Karpas-422 (cell line): ENCODE results near the gene NABP2. TPM values are rescaled to one million over a fixed set of nuclear protein-coding genes. Genes with fewer than 3 reads are reported as not detected.
"Not testable (repeated sequence)": the region's sequence is repeated elsewhere in the genome, so short reads cannot be mapped to it uniquely, and the experiment has no call there.

ENCODE experiments used
- DNase-seq: peaks from one replicate; pipeline ENCODE4 v3.0.0-alpha.2; 2015
- H2AFZ ChIP-seq: fragments of 200-600 bp; sonication (generic); 2 replicates; pipeline ENCODE4 v1.6.1; 2014; ENCODE audit warnings: antibody characterized with exemption, low read length, mixed read lengths
- H3K27ac ChIP-seq: fragments of 200-600 bp; sonication (generic); 2 replicates; pipeline ENCODE4 v1.5.1; 2014; ENCODE audit warnings: mild to moderate bottlenecking, low read length, moderate library complexity
- H3K27me3 ChIP-seq: fragments of 200-600 bp; sonication (generic); 2 replicates; pipeline ENCODE4 v1.6.1; 2014; ENCODE audit warnings: low read length, mixed read lengths
- H3K36me3 ChIP-seq: fragments of 200-600 bp; sonication (generic); 2 replicates; pipeline ENCODE4 v1.6.1; 2014; ENCODE audit warnings: low read length, mixed read lengths; ENCODE audit not compliant: insufficient read depth
- H3K4me1 ChIP-seq: fragments of 200-600 bp; sonication (generic); 2 replicates; pipeline ENCODE4 v1.6.1; 2014; ENCODE audit warnings: mild to moderate bottlenecking, low read length, mixed read lengths
- H3K4me2 ChIP-seq: fragments of 200-600 bp; sonication (generic); 2 replicates; pipeline ENCODE4 v1.6.1; 2014; ENCODE audit warnings: low read length, low read depth, mild to moderate bottlenecking; ENCODE audit not compliant: poor library complexity, severe bottlenecking
- H3K4me3 ChIP-seq: fragments of 200-600 bp; sonication (generic); 2 replicates; pipeline ENCODE4 v1.5.1; 2014; ENCODE audit warnings: mild to moderate bottlenecking, antibody characterized with exemption, low read length, mixed read lengths
- H3K79me2 ChIP-seq: fragments of 200-600 bp; sonication (generic); 2 replicates; pipeline ENCODE4 v1.6.1; 2014; ENCODE audit warnings: mild to moderate bottlenecking, low read length, mixed read lengths
- H3K9ac ChIP-seq: fragments of 200-600 bp; sonication (generic); 2 replicates; pipeline ENCODE4 v1.6.0; 2014; ENCODE audit warnings: low read length
- H3K9me2 ChIP-seq: fragments of 200-600 bp; sonication (generic), shearing (Covaris generic); replicated peaks from 2 replicates; pipeline ENCODE4 v1.6.0; 2014; ENCODE audit warnings: mild to moderate bottlenecking, low read length, moderate library complexity; ENCODE audit not compliant: insufficient read depth
- H3K9me3 ChIP-seq: fragments of 300-700, 200-600 bp; sonication (generic); 2 replicates; pipeline ENCODE4 v1.6.1; 2014; ENCODE audit warnings: low read length, mixed read lengths
- H4K20me1 ChIP-seq: fragments of 200-600 bp; sonication (generic); 2 replicates; pipeline ENCODE4 v1.6.1; 2014; ENCODE audit warnings: mild to moderate bottlenecking, antibody characterized with exemption, low read length, low read depth; ENCODE audit not compliant: insufficient read depth
- total RNA-seq: library from RNA; depleted of rRNA; stranded (reverse); fragments of >200 nt; shearing (Covaris generic); gene quantifications from 2 replicates; pipeline ENCODE4 v1.2.3, GENCODE V29; 2014; ENCODE audit warnings: low replicate concordance

The NABP2 gene
- total RNA-seq, 1 experiment from 2014 or later, result 45.6 TPM

DNA sequence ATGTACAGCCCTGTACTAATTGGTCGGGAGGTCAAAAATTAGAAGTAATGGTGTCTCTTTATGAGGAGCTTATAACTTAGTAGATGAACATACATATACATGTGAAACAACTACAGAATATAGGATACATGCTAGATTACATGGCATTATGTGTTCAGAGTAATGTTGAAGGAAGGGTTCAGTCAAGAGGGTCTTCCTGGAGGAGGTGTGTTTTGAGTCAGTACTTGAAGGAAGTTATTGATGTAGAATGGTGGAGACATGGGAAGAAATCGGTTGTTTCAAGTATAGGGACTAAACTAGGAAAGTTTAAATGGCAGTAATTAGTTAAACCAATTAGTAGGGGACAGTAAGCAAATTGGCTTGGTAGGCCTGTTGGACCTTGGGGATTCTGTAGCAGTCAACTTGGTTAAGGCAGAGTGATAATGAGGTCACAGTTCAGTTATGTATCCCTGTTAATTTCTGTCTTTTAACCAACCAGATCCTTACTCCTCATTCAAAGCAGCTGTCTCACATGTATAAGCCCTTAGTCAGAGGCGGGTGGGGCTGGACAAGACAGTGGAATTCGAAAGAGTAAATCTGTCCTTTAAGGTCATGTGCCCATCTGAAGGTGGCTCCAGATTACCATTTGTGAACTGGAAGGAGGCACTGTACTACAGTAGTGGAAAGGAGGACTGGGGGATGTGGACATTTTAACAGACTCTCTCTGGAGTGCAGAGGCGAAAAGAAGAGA is 37.5 kb downstream of the NABP2 start:
- Histone ChIP-seq H3K4me3 (no peak overlapping the region), H3K9ac (no peak overlapping the region), H2AFZ (no peak overlapping the region), H3K9me2 (no peaks in the 10 kb centered on the region), H3K36me3 (no peaks in the 10 kb centered on the region), H4K20me1 (no peaks in the 10 kb centered on the region), H3K9me3 (no peaks in the 10 kb centered on the region), H3K27me3 (no peaks in the 10 kb centered on the region), H3K79me2 (peaks cover 14% of the 10 kb centered on the region), H3K27ac (no peak overlapping the region), H3K4me1 (peaks cover 22% of the 10 kb centered on the region), H3K4me2 (no peak overlapping the region)
- DNase-seq, result no peak

DNA sequence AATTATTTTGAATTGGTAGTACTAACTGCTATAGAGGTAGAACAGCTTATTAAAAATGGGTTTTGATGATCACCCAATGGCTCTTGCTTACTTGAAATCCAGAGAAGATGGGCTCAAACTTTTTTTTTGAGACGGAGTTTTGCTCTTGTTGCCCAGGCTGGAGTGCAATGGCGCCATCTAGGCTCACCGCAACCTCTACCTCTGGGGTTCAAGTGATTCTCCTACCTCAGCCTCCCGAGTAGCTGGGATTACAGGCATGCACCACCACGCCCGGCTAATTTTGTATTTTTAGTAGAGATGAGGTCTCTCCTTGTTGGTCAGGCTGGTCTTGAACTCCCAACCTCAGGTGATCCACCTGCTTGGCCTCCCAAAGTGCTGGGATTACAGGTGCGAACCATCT is 38.8 kb downstream of the NABP2 start:
- H3K4me1 ChIP-seq, result peaks cover 22% of the 10 kb centered on the region
- not testable (repeated sequence) for H3K79me2 ChIP-seq, H3K4me2 ChIP-seq, H3K9me3 ChIP-seq, DNase-seq, H4K20me1 ChIP-seq, H3K27me3 ChIP-seq, H3K9me2 ChIP-seq, H3K9ac ChIP-seq, H3K27ac ChIP-seq, H3K36me3 ChIP-seq, H2AFZ ChIP-seq, H3K4me3 ChIP-seq

DNA sequence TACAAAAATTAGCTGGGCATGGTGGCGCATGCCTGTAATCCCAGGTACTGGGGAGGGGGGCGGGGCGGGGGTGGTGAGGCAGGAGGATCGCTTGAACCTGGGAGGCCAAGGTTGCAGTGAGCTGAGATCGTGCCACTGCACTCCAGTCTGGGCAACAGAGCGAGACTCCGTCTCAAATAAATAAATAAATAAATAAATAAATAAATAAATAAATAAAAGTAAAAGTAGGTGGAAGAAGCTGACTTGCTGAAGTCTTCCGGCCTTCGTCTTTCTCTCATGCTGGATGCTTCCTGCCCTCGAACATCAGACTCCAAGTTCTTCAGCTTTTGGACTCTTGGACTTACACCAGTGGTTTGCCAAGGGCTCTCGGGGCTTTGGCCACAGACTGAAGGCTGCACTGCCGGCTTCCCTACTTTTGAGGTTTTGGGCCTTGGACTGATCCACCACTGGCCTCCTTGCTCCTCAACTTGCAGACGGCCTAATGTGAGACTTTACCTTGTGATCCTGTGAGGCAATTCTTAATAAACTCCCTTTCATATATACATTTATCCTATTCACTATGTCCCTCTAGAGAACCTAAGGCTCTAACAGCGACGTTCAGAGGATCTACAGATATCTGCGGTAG is 42.0 kb downstream of the NABP2 start:
- Histone ChIP-seq H3K4me1 (peaks cover 18% of the 10 kb centered on the region), H3K4me3 (peak overlapping the region; percentile 86), H3K4me2 (peak overlapping the region; percentile 97), H3K9ac (peak overlapping the region; percentile 89), H3K27ac (peak overlapping the region; percentile 71), H2AFZ (peak overlapping the region; percentile 64)
- H3K27me3 ChIP-seq, H3K9me3 ChIP-seq, H4K20me1 ChIP-seq, DNase-seq, H3K9me2 ChIP-seq, H3K79me2 ChIP-seq, H3K36me3 ChIP-seq: not testable (repeated sequence)

DNA sequence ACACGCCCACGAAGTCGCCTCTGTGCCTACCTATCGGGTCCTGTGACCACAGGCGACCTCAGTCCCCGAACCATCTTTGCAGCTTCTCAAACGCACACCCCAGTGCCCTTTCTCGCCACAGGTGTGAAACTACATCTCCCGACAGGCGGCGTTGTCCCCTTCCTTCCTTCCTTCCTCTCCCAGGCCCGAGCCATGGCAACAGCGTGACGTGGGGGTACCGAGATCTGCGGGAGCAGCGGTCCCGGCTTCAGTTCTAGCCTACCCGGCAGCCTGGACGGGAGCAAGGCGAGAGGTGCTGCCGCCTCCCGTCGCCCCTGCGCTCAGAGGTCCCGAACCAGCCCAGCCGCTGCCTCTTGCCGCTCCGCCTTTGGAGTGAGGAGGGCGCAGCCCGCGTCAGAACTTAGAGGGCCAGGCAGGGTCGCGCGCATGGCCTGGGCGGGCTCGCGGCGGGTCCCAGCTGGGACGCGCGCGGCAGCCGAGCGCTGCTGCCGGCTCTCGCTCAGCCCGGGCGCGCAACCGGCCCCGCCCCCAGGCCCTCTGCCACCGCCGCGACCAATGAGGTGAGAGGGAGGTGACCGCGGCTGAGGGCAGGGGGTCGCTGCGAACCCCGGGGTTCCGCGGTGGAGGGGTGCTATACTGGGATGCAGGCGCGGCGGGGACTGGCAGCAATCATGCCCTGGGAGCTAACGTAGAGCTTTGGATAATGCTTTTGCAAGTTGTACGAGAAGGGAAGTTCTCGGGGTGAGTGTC is 42.7 kb downstream of the NABP2 start, which contains the start of gene COQ10A:
Gene COQ10A, plus strand, starts transcription at position 250 of the 750 bp plus-strand sequence. Its CDS starts 177 bp downstream, at position 427.
- peak within 1 kb of the TSS; percentile 71 for H3K27ac ChIP-seq
- H3K9me2 ChIP-seq, result no peaks in the 10 kb centered on the region
- H2AFZ ChIP-seq, result peak within 1 kb of the TSS; percentile 64
- no peaks in the 10 kb centered on the region for H3K9me3 ChIP-seq
- DNase-seq, result peak; percentile 95
- peak within 1 kb of the TSS; percentile 86 for H3K4me3 ChIP-seq
- H3K27me3 ChIP-seq, result no peaks in the 10 kb centered on the region
- peaks cover 8% of the 10 kb centered on the region for H3K79me2 ChIP-seq
- no peaks in the 10 kb centered on the region for H4K20me1 ChIP-seq
- H3K4me2 ChIP-seq, result peak within 1 kb of the TSS; percentile 97
- peaks cover 18% of the 10 kb centered on the region for H3K4me1 ChIP-seq
- H3K9ac ChIP-seq, result peak within 1 kb of the TSS; percentile 89
- peaks cover 4% of the 10 kb centered on the region; the same call in 1 of the 2 replicates for H3K36me3 ChIP-seq

DNA sequence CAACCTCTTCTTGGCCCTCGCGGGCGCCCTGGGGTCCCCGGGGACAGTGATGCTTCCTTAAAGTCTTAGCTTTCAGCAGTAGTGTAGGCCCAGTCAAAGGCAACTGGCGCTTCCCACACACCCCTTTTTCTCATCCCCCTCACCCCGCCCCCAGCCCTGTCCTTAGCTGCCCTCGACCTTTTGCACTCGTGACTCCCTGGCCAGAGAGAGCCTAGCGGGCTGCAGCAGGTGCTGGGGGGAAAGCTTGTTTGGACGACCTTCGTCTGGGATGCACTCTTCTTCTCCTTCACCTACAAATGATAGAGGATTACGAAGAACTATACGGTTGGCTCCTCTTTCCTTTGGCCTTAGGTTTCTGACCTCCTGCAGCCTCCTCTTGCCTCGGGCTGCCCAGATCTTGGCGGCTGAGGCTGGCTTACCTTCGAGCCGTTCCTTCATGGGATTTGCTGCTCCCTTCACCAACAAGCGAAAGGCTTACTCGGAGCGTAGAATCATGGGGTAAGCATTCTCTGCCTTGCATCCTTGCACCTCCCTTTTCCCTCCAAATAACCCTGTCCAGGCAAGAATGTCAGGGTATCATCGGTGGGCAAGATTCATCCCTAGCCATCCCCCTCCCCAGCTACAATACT is 43.4 kb downstream of the NABP2 start:
- no peaks in the 10 kb centered on the region for H3K9me2 ChIP-seq
- H2AFZ ChIP-seq, result peak overlapping the region; percentile 64
- no peaks in the 10 kb centered on the region for H3K9me3 ChIP-seq
- peak overlapping the region; percentile 71 for H3K27ac ChIP-seq
- H3K4me2 ChIP-seq, result peak overlapping the region; percentile 97
- no peak for DNase-seq
- peak overlapping the region; percentile 86 for H3K4me3 ChIP-seq
- H3K79me2 ChIP-seq, result peaks cover 8% of the 10 kb centered on the region
- H4K20me1 ChIP-seq, result no peaks in the 10 kb centered on the region
- peaks cover 18% of the 10 kb centered on the region for H3K4me1 ChIP-seq
- H3K9ac ChIP-seq, result peak overlapping the region; percentile 89
- H3K27me3 ChIP-seq, result no peaks in the 10 kb centered on the region
- peaks cover 4% of the 10 kb centered on the region; the same call in 1 of the 2 replicates for H3K36me3 ChIP-seq

DNA sequence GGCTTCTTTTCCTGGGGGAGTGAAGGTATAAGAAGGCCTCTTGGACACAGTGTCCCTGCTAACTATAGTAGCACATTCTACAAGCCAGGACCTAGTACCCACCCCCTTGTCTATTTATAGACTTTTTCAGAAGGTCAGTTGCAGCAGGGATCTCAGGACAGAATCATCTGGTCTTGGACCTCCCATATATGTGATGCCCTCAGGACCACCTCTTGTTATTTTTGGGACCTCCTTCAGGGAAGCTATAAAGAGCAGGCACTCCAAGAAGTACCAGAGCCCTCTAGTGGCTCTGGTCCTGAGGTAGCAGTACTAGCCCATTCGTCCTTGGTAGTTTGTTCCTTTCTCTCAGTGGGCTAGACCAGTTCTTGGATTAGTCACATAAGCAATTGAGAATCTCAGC is 46.9 kb downstream of the NABP2 start:
- peak; percentile 54 for DNase-seq
- peaks cover 26% of the 10 kb centered on the region for H3K36me3 ChIP-seq
- H3K27ac ChIP-seq, result no peak overlapping the region

DNA sequence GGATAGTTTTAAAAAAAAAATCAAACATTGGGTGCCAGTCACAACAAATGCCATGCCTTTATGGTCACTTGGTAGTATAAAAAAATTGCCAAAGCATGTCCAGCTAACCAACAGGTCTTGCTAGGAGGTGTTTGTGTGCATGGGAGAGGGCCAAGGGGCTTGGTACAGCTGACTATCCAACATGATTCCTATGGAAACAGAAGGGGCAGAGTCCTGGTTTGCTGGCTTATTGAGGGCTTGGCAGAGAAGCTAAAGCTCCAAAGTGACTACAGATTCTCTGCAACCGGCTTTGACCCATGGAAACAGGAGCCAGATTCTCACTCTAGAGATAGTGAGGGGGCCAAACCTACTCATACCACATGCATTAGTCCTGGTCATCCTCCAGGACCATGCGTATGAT is 48.3 kb downstream of the NABP2 start:
- H3K4me3 ChIP-seq, H3K4me1 ChIP-seq, DNase-seq, H3K4me2 ChIP-seq, H4K20me1 ChIP-seq, H3K9me3 ChIP-seq, H3K9ac ChIP-seq, H2AFZ ChIP-seq, H3K9me2 ChIP-seq, H3K79me2 ChIP-seq, H3K27ac ChIP-seq, H3K27me3 ChIP-seq: not testable (repeated sequence)
- H3K36me3 ChIP-seq, result peaks cover 28% of the 10 kb centered on the region

More for the DNA sequence above, 46.9 kb downstream of the NABP2 start:
- Histone ChIP-seq H4K20me1 (no peaks in the 10 kb centered on the region), H3K9ac (no peak overlapping the region), H3K27me3 (no peaks in the 10 kb centered on the region), H3K4me2 (no peak overlapping the region), H3K79me2 (peaks cover 8% of the 10 kb centered on the region), H2AFZ (no peak overlapping the region), H3K4me3 (no peak overlapping the region), H3K9me3 (no peaks in the 10 kb centered on the region), H3K9me2 (no peaks in the 10 kb centered on the region), H3K4me1 (peaks cover 14% of the 10 kb centered on the region)

DNA sequence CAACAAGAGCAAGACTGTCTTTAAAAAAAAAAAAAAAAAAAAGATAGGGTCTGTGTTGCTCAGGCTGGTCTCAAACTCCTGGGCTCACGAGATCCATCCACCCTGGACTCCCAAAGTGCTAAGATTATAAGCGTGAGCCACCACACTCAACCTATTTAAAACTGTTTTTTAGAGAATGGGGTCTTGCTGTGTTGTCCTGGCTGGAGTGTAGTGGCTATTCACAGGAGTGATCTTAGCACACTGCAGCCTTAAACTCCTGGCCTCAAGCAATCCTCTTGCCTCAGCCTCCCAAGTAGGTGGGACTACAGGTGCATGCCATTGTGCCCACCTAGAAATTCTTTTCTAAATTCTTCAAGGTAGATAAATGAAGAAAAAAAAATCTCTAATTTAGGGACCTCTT is 50.2 kb downstream of the NABP2 start:
- H3K79me2 ChIP-seq, result 0 out of 2 replicates have a peak, but pooled peaks cover 2% of the 10 kb centered on the region
- no peaks in the 10 kb centered on the region for H3K4me1 ChIP-seq
- no peak overlapping the region for H3K27ac ChIP-seq
- no peaks in the 10 kb centered on the region for H3K9me2 ChIP-seq
- H2AFZ ChIP-seq, result no peak overlapping the region
- no peak for DNase-seq
- no peak overlapping the region for H3K4me2 ChIP-seq
- H3K9me3 ChIP-seq, result no peaks in the 10 kb centered on the region
- H3K27me3 ChIP-seq, result no peaks in the 10 kb centered on the region
- no peak overlapping the region for H3K9ac ChIP-seq
- peaks cover 38% of the 10 kb centered on the region for H3K36me3 ChIP-seq
- no peak overlapping the region for H3K4me3 ChIP-seq
- H4K20me1 ChIP-seq, result no peaks in the 10 kb centered on the region
